ENCODE measurements around the gene CFLAR.
"Not testable (repeated sequence)": the region's sequence is repeated elsewhere in the genome, so short reads cannot be mapped to it uniquely, and the experiment has no call there.

Gene CFLAR

GRCh38 chr2:201118961-201119854 is 3.2 kb downstream of the CFLAR start:
- DNase-seq (ENCODE audit: low spot score): peak; percentile 47

DNA sequence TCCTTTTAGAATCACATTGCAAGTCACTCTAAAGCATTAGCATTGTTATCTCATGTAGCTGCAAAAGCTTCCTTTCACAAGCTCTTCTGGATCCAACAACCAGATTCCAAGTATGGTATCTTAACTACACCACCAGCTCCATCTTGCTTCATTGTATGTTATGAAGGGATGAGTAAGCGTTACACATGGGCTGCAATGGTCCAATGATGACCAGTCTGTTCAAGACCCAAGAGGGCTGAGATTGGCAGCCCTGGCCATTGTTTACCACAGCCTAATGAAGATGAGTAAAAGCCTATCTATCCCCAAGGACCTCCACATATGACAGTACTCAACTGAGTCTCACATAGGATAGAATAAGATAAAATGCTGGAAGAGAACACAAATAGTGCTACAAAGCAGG is 6.3 kb downstream of the CFLAR start:
- no peak for DNase-seq (ENCODE audit: low spot score)

- peak; percentile 37 for DNase-seq (ENCODE audit: low spot score)
Observed at GRCh38 chr2:201126308-201127151, 10.6 kb downstream of the CFLAR start.

DNA sequence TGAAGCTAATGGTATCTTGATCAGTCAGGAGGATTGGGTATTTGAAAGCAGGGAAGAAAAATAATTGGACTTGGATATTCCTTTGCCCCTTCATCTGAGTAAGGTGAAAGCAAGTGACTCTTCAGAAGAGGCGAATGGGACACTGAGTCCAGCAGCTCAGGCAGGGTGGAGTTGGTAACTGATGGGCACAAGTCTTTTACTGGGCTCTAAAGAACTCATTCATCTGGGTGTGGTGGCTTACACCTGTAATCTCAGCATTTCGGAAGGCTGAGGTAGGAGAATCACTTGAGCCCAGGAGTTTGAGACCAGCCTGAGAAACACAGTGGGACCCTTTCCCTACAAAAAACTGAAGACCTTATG is 11.2 kb downstream of the CFLAR start:
- no peak for DNase-seq (ENCODE audit: low spot score)

DNA sequence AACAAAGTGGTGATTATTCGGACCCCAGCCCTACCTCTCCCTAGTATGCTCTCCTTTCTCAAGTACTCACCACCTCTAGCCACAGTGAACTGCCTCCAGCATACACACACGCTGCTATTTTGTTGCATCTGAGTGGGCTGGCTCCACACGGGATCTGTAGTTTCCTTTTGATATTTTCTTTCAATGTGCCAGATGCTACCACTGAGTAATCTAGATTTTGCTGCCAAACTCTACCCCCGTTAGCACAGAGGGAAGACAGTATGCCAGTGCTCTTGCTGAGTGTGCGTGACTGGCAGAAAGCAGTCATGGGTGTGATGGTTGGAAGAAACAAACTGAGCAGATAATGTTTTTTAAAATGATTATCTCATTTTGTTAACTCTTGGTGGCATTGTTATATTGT is 11.6 kb downstream of the CFLAR start:
- peak; percentile 65 for DNase-seq (ENCODE audit: low spot score)

DNA sequence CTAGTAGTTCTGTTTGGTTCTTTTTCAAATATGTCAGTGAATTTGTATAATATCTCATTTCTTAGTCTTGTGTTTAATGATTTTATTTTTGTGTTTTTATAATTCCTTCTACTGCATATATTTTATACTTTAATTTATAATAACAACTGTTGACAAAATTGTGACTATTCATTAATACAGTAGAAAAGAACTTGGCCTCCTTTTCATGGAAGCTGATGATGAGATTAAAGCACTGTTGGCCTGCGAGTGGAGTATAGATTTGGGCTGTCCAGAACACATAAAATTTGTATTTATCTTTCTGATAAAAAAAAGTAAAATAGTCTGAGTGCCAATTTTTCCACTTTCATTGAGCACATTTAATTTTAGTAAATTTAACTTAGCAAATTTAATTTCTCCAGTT is 12.1 kb downstream of the CFLAR start:
- DNase-seq (ENCODE audit: low spot score): no peak

DNA sequence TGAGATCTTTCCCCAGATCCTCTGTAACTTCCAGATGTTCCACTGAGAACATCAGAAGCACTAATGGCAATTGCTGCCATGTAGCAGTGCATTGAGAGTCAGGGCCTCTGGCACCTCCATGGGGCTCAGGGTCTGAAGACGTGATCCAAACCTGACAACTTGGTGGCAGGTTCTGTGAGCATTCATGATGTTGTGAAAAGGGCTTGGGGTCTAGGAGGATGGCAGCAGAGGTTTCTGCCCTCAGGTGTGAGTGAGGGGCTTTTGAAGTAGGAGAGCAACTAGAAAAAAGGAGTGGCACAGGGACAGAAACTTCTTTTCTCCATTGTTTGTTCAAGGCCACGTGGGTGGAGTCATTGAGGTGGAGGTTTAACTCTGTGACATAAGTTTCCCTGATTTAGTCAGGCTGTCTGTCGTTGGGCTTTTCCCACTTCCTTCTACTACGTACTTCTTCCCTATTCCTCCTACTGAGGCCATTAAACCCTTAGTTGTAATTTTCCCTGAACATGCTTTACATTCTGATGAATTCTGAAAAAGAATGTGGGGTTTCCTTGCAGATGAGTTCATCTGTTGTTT is 13.1 kb downstream of the CFLAR start:
- DNase-seq (ENCODE audit: low spot score): peak; percentile 53

GRCh38 chr2:201130524-201131186 is 14.7 kb downstream of the CFLAR start:
- DNase-seq (ENCODE audit: low spot score): peak; percentile 43

DNA sequence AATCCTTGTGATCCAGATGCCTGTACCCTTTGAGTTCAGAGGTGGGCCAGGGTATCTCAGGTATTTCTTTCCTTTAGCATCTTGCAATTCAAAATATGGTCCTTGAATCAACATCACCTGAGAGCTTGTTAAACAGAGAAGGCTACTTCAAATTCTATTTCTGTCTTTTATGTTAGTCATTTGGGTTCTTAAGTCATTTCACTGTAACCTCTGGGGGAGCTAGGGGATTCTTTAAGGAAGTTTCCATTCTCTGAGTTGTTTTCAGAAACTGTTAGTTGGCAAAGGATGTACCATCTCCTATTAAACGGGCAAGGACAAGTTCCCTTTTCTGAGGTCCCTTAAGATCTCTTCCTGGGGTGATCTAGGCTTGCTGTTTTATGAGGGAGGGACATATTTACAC is 16.6 kb downstream of the CFLAR start:
- no peak for DNase-seq (ENCODE audit: low spot score)

DNA sequence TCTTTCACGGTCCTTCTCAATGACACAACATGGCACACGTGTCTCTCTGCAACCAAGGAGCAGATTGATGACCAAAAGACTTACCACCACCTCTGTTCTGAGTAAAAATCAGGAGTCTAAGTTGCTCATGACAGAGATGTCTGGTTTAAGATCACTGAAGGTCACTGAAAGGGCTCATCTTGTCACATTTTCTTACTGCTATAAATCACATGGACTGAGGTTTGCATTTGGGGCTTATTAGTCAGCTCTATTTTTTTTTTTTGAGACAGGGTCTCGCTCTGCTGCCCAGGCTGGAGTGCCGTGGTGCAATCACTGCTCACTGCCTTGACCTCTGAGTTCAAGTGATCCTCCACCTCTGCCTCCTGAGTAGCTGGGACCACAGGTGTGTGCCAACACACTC is 19.4 kb downstream of the CFLAR start:
- no peak for DNase-seq (ENCODE audit: low spot score)

DNA sequence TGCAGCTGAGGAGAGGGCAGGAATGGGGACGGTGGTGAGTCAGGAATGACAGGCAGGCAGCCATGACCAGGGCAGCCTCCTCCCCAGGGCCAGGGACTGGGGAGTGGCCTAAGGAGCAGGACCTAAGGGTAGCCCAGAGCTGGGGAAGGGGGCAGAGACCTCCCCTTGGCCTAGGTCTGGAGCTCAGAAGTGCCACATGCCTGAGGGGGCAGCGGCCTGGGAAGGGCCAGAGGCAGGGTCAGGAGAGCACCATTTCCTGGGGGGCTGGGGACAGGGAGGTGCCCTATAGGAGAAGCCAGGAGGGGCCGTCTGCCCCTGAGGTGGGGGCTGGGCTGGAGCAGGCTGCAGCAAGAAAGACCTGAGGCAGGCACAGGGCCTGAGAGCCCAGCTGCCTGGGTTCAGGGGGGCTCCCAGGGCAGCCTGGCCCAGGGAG is 20.9 kb downstream of the CFLAR start:
- DNase-seq (ENCODE audit: low spot score): no peak

GRCh38 chr2:201137505-201138400 is 21.8 kb downstream of the CFLAR start:
- no peak for DNase-seq (ENCODE audit: low spot score)

DNA sequence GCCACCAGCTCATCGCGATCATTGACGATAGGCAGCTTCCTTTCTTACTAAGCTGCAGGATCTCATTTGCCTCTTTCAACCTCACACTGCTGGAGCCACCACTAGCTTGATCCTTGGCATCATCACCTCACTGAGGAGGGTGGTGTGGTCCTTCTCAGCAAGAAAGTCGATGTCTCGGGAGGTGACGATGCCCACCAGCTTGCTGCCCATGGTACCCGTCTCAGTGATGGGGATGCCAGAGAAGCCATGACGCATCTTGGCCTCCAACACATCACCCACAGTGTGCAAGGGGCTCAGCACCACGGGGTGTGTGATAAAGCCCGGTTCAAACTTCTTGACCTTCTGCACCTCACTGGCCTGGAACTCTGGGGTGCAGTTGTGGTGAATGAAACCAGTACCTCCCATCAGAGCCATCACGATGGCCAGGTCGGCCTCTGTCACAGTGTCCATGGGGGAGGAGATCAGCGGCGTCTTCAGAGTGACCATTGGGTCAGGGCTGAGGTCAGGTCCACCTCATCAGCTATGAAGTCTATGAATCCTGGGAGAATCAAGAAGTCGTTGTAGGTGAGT is 22.5 kb downstream of the CFLAR start:
- no peak for DNase-seq (ENCODE audit: low spot score)

DNA sequence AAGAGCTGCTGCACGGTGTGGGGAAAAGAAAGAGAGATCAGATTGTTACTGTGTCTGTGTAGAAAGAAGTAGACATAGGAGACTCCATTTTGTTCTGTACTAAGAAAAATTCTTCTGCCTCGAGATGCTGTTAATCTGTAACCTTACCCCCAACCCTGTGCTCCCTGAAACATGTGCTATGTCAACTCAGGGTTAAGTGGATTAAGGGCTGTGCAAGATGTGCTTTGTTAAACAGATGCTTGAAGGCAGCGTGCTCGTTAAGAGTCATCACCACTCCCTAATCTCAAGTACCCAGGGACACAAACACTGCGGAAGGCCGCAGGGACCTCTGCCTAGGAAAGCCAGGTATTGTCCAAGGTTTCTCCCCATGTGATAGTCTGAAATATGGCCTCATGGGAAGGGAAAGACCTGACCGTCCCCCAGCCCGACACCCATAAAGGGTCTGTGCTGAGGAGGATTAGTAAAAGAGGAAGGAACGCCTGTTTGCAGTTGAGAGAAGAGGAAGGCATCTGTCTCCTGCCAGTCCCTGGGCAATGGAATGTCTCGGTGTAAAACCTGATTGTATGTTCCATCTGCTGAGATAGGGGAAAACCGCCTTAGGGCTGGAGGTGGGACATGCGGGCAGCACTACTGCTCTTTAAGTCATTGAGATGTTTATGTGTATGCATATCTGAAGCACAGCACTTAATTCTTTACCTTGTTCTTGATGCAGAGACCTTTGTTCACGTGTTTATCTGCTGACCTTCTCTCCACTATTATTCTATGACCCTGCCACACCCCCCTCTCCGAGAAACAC is 23.2 kb downstream of the CFLAR start:
- not testable (repeated sequence) for DNase-seq (ENCODE audit: low spot score)

- no peak for DNase-seq (ENCODE audit: low spot score)
Observed at GRCh38 chr2:201139836-201140604, 24.1 kb downstream of the CFLAR start.

DNA sequence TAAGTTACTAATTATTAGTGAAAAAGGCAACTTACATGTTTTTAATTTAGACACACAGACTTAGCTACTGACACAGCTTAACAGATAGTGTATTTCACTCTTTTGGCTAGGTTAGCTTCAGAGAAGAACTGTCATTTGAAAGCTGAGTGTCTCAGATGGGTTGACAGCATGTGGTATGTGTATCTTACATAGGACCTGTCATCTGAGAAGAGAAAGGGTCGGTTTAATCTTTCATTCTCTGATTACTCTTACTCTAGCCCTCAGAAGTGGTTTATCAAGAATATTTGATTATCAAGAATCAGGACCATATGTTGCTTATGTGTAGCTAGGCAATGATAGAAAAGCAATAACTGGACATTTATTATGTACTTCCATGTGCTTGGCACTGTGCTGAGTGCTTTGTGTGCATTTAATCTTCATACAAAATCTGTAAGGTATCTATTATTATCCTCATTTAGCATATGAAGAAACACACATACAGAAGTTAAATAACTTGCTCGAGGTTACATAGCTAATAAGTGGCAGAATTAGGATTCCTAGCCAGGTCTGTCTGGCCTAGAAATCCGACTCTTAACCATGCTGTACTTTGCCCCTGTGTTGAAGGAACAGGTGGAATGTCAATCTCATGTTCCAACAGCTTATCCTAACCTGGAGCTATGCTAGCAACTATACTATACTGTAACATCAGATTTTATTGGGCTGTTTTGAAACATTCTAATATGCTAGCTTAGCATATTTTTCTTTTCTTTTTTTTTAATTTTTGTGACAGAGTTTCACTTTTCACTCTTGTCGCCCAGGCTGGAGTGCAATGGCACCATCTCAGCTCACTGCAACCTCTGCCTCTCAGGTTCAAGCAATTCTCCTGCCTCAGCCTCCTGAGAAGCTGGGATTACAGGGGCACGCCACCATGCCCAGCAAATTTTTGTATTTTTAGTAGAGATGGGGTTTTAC is 28.4 kb downstream of the CFLAR start:
- DNase-seq (ENCODE audit: low spot score): no peak

DNA sequence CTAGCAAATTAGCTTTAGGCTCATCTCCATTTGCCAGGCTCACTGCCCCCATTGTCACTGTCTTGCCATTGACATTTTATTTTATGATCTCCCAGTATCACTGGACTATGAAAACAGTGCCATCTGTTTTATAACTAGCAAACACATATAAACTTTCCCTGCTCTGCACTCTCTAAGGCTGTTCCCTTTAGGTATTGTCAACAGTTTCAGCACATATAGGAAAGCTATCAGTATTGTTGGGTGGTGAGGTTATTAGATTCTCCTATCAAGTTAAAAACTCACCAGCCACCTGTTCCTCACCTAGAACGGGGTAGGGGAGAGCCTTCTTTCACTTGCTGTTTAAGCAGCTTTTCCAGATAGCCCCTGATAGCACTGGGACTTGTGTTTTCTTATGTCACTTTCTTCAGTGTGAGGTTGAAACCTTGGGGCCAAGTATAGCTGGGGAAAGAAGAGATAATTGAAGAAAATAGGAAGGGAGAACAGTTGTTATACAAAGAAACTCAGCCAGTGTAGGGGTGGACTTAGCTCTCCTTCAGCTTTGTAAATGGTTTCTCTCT is 32.5 kb downstream of the CFLAR start:
- DNase-seq (ENCODE audit: low spot score): no peak
